Thoracic aorta (tissue), 2 donors: ENCODE data around the gene TNC. TPM values are rescaled to one million over a fixed set of nuclear protein-coding genes. Genes with fewer than 3 reads are reported as not detected.

ENCODE experiments used
- ATAC-seq: fragments of 150-250 bp; one replicate; pipeline ENCODE4 v1.8.0; 2017; ENCODE audit warnings: low read depth; ENCODE audit not compliant: insufficient number of reproducible peaks, low FRiP score
- DNase-seq: peaks from one replicate; pipeline ENCODE4 v3.0.0-alpha.2; 2020; ENCODE audit warnings: low spot score
- H3K27ac ChIP-seq, 2 donors: fragments of 200-600 bp; sonication (generic); 1 replicate in 1 of 2; 2 replicates in 1 of 2; pipeline ENCODE4 v1.5.1; 2016; ENCODE audit warnings: mild to moderate bottlenecking in 2 of 2, moderate library complexity in 2 of 2
- H3K27me3 ChIP-seq: fragments of 200-600 bp; sonication (generic); replicated peaks from 2 replicates; pipeline ENCODE4 v1.6.0; 2016; ENCODE audit warnings: mild to moderate bottlenecking; ENCODE audit not compliant: insufficient read depth
- H3K36me3 ChIP-seq: fragments of 200-600 bp; sonication (generic); one replicate; pipeline ENCODE4 v1.5.1; 2016
- H3K4me1 ChIP-seq, 2 donors: fragments of 200-600 bp; sonication (generic); 1 replicate in 1 of 2; 2 replicates in 1 of 2; pipeline versions ENCODE4 v1.5.1 to v1.6.0; 2016; ENCODE audit warnings: low read depth in 2 of 2, mild to moderate bottlenecking in 1 of 2; ENCODE audit not compliant: control insufficient read depth in 1 of 2
- H3K4me3 ChIP-seq: fragments of 200-600 bp; sonication (generic); 2 replicates; pipeline ENCODE4 v1.5.1; 2016; ENCODE audit warnings: mild to moderate bottlenecking
- H3K9me3 ChIP-seq: fragments of 200-600 bp; sonication (generic); 2 replicates; pipeline ENCODE4 v1.5.1; 2016
- CTCF ChIP-seq: fragments of 200-600 bp; sonication (generic); IDR thresholded peaks from one replicate; pipeline ENCODE4 v1.5.1; 2019; ENCODE audit warnings: antibody characterized with exemption
- total RNA-seq, 2 donors: library from RNA; depleted of rRNA; stranded (reverse); fragments of >200 nt; gene quantifications; one replicate each; pipeline versions ENCODE4 v1.1.0 to v1.2.3, GENCODE V29; 2016

Gene TNC
- total RNA-seq, 2 donors from 2014 or later: 87.1 to 243 TPM

- no peaks in the 10 kb centered on the region for H3K36me3 ChIP-seq
- no peak overlapping the region for H3K27ac ChIP-seq
- no peak overlapping the region for H3K4me3 ChIP-seq
- no peak for DNase-seq
- no peak for ATAC-seq
- TF ChIP-seq CTCF: no peak
- peaks cover 18 to 27% of the 10 kb centered on the region in 2 donors for H3K4me1 ChIP-seq
- no peaks in the 10 kb centered on the region for H3K27me3 ChIP-seq
- H3K9me3 ChIP-seq: no peaks in the 10 kb centered on the region
These were observed 43.5 kb upstream of the TNC start for GRCh38 chr9:115161446-115161845.

GRCh38 chr9:115158661-115159481, 40.9 kb upstream of the TNC start:
- Histone ChIP-seq H3K27ac (peak overlapping the region in 1 of 2 donors; percentile 91), H3K4me3 (no peak overlapping the region), H3K4me1 (peaks cover 18 to 28% of the 10 kb centered on the region in 2 donors), H3K27me3 (no peaks in the 10 kb centered on the region), H3K36me3 (no peaks in the 10 kb centered on the region), H3K9me3 (no peaks in the 10 kb centered on the region)
- DNase-seq (no peak), ATAC-seq (no peak)
- no peak for TF ChIP-seq CTCF

- H3K4me1 ChIP-seq: peaks cover 18 to 28% of the 10 kb centered on the region in 2 donors
- H3K9me3 ChIP-seq: no peaks in the 10 kb centered on the region
- TF ChIP-seq CTCF: no peak
- ATAC-seq: peak; percentile 78
- H3K36me3 ChIP-seq: no peaks in the 10 kb centered on the region
- no peaks in the 10 kb centered on the region for H3K27me3 ChIP-seq
- no peak for DNase-seq
- H3K27ac ChIP-seq: peak overlapping the region; percentile 65 to 91
- H3K4me3 ChIP-seq: peak overlapping the region; percentile 21
These were observed 39.3 kb upstream of the TNC start for GRCh38 chr9:115157245-115157674.

- Histone ChIP-seq H3K4me1 (peaks cover 18 to 28% of the 10 kb centered on the region in 2 donors), H3K9me3 (no peaks in the 10 kb centered on the region), H3K4me3 (no peak overlapping the region), H3K36me3 (no peaks in the 10 kb centered on the region), H3K27ac (no peak overlapping the region), H3K27me3 (no peaks in the 10 kb centered on the region)
- ATAC-seq (no peak), DNase-seq (no peak)
- no peak for TF ChIP-seq CTCF
These were observed 37.1 kb upstream of the TNC start for GRCh38 chr9:115155037-115155436.

- Histone ChIP-seq H3K27me3 (no peaks in the 10 kb centered on the region), H3K4me3 (no peak overlapping the region), H3K9me3 (no peaks in the 10 kb centered on the region), H3K36me3 (no peaks in the 10 kb centered on the region), H3K4me1 (peaks cover 18 to 28% of the 10 kb centered on the region in 2 donors), H3K27ac (no peak overlapping the region)
- ATAC-seq: no peak
- DNase-seq: no peak
- TF ChIP-seq CTCF: no peak
These were observed 36.7 kb upstream of the TNC start for GRCh38 chr9:115154617-115155016.
